Hepatocyte (in vitro differentiated cells): ENCODE measurements around the gene DSCAM.

Experiments
- EZH2phosphoT487 ChIP-seq: fragments of 200-600 bp; sonication (generic); IDR thresholded peaks from one replicate; pipeline ENCODE4 v1.6.1; 2018; ENCODE audit warnings: antibody characterized with exemption, mild to moderate bottlenecking, low read depth, moderate library complexity; ENCODE audit not compliant: unreplicated experiment, severe bottlenecking
- TF ChIP-seq, protein P1 (sequence below): fragments of 200-600 bp; sonication (generic); IDR thresholded peaks from 2 replicates; pipeline ENCODE4 v1.5.1; 2016; ENCODE audit warnings: antibody characterized with exemption, mild to moderate bottlenecking; ENCODE audit not compliant: poor library complexity

DNA sequence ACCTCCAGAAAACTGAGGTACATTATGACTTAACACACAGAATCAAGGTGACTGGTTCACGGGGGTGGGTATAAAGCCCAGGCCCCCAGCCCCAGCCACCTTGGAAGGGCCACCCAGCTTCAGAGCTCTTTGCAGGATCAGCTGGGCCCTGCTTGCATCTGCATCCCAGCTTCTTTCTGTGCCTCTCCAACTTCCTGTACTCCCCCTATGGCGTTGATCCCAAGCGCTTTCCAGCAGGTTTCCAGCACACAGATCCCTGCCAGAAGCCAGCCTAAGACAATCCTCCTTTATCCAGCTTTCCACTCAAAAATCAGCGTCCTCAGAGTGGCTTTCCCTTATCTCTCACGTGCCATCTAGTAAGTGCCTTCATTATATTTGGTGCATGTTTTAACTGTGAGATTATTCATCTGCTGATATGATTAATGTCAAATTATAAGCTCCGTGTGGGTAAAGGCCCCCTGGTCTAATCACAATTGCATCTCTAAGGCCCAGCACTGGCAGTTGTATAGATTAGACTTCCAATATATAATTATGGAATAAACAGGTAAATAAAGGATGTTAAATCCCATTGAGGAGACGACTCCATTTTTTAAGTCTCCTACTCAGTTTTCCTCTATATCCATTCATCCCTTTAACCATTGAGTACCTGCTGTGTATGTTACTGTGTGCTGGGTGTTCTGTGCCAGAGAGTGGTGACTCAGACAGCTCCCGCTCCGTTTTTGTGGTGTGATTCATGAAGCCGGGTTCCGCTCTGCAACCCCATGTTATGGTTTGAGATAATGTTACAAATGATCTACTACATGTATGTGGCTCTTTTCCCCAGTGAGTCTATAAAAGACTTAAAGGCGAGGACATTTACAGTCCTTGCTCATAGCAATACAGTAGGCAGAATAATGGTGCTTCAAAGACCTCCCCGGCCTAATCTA is 592.2 kb downstream of the DSCAM start:
- TF ChIP-seq, protein P1, sequence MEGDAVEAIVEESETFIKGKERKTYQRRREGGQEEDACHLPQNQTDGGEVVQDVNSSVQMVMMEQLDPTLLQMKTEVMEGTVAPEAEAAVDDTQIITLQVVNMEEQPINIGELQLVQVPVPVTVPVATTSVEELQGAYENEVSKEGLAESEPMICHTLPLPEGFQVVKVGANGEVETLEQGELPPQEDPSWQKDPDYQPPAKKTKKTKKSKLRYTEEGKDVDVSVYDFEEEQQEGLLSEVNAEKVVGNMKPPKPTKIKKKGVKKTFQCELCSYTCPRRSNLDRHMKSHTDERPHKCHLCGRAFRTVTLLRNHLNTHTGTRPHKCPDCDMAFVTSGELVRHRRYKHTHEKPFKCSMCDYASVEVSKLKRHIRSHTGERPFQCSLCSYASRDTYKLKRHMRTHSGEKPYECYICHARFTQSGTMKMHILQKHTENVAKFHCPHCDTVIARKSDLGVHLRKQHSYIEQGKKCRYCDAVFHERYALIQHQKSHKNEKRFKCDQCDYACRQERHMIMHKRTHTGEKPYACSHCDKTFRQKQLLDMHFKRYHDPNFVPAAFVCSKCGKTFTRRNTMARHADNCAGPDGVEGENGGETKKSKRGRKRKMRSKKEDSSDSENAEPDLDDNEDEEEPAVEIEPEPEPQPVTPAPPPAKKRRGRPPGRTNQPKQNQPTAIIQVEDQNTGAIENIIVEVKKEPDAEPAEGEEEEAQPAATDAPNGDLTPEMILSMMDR = no peak
- TF ChIP-seq EZH2phosphoT487 = no peak
